OCI-LY3 (cell line): ENCODE measurements around the gene CNTNAP2.

Source experiments
- EZH2phosphoT487 ChIP-seq: fragments of 200-600 bp; shearing (Covaris generic); IDR thresholded peaks from 2 replicates; pipeline ENCODE4 v1.6.1; 2018; ENCODE audit warnings: antibody characterized with exemption, mixed run types, low read depth
- TF ChIP-seq, protein P1 (sequence below): fragments of 200-600, 300-600 bp; sonication (generic); IDR thresholded peaks from 2 replicates; pipeline ENCODE4 v1.5.1; 2014; ENCODE audit warnings: antibody characterized with exemption, low read length, low read depth

DNA sequence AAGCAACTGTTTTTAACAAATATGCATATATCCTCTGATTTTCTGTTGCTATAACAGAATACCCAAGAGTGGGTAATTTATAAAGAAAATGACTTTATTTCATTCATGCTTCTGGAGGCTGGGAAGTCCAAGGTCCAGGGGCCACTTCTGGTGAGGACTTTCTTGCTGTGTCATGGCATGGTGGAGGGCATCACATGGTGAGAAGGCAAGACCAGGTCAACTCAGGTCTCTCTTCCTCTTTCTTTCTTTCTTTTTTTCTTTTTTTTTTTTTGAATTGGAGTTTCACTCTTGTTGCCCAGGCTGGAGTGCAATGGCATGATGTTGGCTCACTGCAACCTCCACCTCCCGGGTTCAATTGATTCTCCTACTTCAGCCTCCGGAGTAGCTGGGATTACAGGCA lies 2170.9 kb downstream of the CNTNAP2 start:
- TF ChIP-seq, protein P1, sequence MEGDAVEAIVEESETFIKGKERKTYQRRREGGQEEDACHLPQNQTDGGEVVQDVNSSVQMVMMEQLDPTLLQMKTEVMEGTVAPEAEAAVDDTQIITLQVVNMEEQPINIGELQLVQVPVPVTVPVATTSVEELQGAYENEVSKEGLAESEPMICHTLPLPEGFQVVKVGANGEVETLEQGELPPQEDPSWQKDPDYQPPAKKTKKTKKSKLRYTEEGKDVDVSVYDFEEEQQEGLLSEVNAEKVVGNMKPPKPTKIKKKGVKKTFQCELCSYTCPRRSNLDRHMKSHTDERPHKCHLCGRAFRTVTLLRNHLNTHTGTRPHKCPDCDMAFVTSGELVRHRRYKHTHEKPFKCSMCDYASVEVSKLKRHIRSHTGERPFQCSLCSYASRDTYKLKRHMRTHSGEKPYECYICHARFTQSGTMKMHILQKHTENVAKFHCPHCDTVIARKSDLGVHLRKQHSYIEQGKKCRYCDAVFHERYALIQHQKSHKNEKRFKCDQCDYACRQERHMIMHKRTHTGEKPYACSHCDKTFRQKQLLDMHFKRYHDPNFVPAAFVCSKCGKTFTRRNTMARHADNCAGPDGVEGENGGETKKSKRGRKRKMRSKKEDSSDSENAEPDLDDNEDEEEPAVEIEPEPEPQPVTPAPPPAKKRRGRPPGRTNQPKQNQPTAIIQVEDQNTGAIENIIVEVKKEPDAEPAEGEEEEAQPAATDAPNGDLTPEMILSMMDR: no peak
- TF ChIP-seq EZH2phosphoT487: no peak
